PC-9 (cell line): ENCODE measurements around the gene CCDC8. TPM values are rescaled to one million over a fixed set of nuclear protein-coding genes. Genes with fewer than 3 reads are reported as not detected.

Experiments used
- BruUV-seq: library from RNA; stranded (reverse); fragments of 400-500 nt; replicated peaks from 2 replicates; lab custom pipeline; 2021; lab: Mats Ljungman, UMichigan
- CTCF ChIA-PET: fragments of 300-600 bp; sonication (Branson Sonifier 250); formaldehyde crosslinking; loops from one replicate; lab custom pipeline; 2022; ENCODE audit warnings: antibody characterized with exemption; lab: Charles Lee
- POLR2A ChIA-PET: fragments of 300-600 bp; sonication (Branson Sonifier 250); formaldehyde crosslinking; loops from one replicate; lab custom pipeline; 2022; ENCODE audit warnings: antibody characterized with exemption; ENCODE audit not compliant: unreplicated experiment; lab: Charles Lee
- DNase-seq, 2 experiments: peaks; one replicate each; pipeline versions ENCODE4 v3.0.0 to v3.0.0-alpha.2; 2015 to 2022; ENCODE audit warnings: mixed read lengths in 1 of 2
- H2AFZ ChIP-seq: fragments of 200-600 bp; sonication (generic); 2 replicates; pipeline ENCODE4 v1.8.1; 2017; ENCODE audit warnings: antibody characterized with exemption
- H3F3A ChIP-seq: fragments of 200-600 bp; sonication (generic); 2 replicates; pipeline ENCODE4 v1.8.1; 2017; ENCODE audit warnings: antibody characterized with exemption, mild to moderate bottlenecking, low read depth; ENCODE audit not compliant: insufficient read depth
- H3K27ac ChIP-seq: fragments of 200-600 bp; sonication (generic); 2 replicates; pipeline ENCODE4 v1.6.1; 2016; ENCODE audit warnings: mixed run types
- H3K27me3 ChIP-seq: fragments of 200-600 bp; sonication (generic); 2 replicates; pipeline ENCODE4 v1.6.1; 2016; ENCODE audit warnings: low read depth, mixed run types; ENCODE audit not compliant: insufficient read depth
- H3K36me3 ChIP-seq: fragments of 200-600 bp; sonication (generic); 2 replicates; pipeline ENCODE4 v1.6.1; 2016; ENCODE audit warnings: low read depth, mixed run types
- H3K4me1 ChIP-seq: fragments of 200-600 bp; sonication (generic); replicated peaks from 2 replicates; pipeline ENCODE4 v1.6.1; 2016; ENCODE audit warnings: mixed run types; ENCODE audit not compliant: insufficient read depth
- H3K4me2 ChIP-seq: fragments of 200-600 bp; sonication (generic); 2 replicates; pipeline ENCODE4 v1.6.1; 2017; ENCODE audit warnings: mixed run types
- H3K4me3 ChIP-seq: fragments of 200-600 bp; sonication (generic); 2 replicates; pipeline ENCODE4 v1.6.1; 2016; ENCODE audit warnings: mixed run types
- H3K79me2 ChIP-seq: fragments of 200-600 bp; sonication (generic); 2 replicates; pipeline ENCODE4 v1.6.1; 2017; ENCODE audit warnings: low read depth, mixed run types
- H3K9me2 ChIP-seq: fragments of 200-600 bp; sonication (generic); 2 replicates; pipeline ENCODE4 v1.8.1; 2017; ENCODE audit warnings: mild to moderate bottlenecking; ENCODE audit not compliant: insufficient read depth
- H3K9me3 ChIP-seq: fragments of 200-600 bp; sonication (generic); 2 replicates; pipeline ENCODE4 v1.8.1; 2016; ENCODE audit warnings: low read depth; ENCODE audit not compliant: insufficient read depth
- H4K20me1 ChIP-seq: fragments of 200-600 bp; sonication (generic); 2 replicates; pipeline ENCODE4 v1.8.1; 2017; ENCODE audit not compliant: insufficient read depth
- CTCF ChIP-seq: fragments of 200-600 bp; sonication (generic); conservative IDR thresholded peaks from 2 replicates; pipeline ENCODE4 v1.6.1; 2017; ENCODE audit warnings: mixed run types, antibody characterized with exemption, mild to moderate bottlenecking, moderate library complexity
- EZH2 ChIP-seq: fragments of 200-600 bp; sonication (generic); IDR thresholded peaks from 2 replicates; pipeline ENCODE4 v1.8.0; 2017; ENCODE audit warnings: antibody characterized with exemption, low read depth
- intact Hi-C: fragments of 100-400 bp; cut with micrococcal nuclease; formaldehyde crosslinking; loops from one replicate; pipeline ENCODE4 v1.10.0; 2022; ENCODE audit not compliant: unreplicated experiment
- total RNA-seq: library from RNA; stranded (reverse); gene quantifications from 2 replicates; pipeline ENCODE4 v1.2.3, GENCODE V29; 2021

The CCDC8 gene
- total RNA-seq, 1 experiment from 2014 or later, result 4.2 TPM

GRCh38 chr19:46365561-46365960, 47.8 kb downstream of the CCDC8 start:
- intact Hi-C loops, result no loop called here

DNA sequence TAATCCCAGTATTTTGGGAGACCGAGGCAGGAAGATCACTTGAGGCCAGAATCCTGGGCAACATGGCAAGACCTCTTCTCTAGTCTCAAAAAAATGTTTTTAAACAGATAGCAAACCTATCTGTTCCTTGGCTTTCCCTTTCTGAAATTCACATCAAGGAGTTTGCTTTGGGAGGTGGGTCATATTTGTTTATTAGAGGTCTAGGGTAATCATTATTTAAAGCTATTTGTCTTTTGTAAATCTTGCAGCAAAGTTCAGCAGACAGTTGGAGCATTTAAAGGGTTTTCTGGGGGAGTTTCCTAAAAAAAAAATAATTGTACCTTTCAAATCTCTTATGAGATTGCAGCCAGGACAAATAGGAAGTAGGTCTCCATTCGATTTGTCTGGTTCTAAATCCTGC, 49.0 kb downstream of the CCDC8 start:
- Histone ChIP-seq H3K9me3 (no peaks in the 10 kb centered on the region), H3K36me3 (0 out of 2 replicates have a peak, but pooled peaks cover 10% of the 10 kb centered on the region), H3K79me2 (peaks cover 28% of the 10 kb centered on the region), H2AFZ (no peak overlapping the region), H3F3A (peaks cover 21% of the 10 kb centered on the region), H3K9me2 (no peaks in the 10 kb centered on the region), H3K4me2 (no peak overlapping the region), H3K27me3 (no peaks in the 10 kb centered on the region), H4K20me1 (peaks cover 14% of the 10 kb centered on the region), H3K4me3 (no peak overlapping the region), H3K27ac (no peak overlapping the region), H3K4me1 (peaks cover 4% of the 10 kb centered on the region; the same call in 1 of the 2 replicates)
- intact Hi-C loops, result no loop called here
- TF ChIP-seq CTCF, result no peak
- no peak for TF ChIP-seq EZH2
- CTCF ChIA-PET, result interaction anchor here (0.6 to 0.7 kb wide), 2 partner anchors 14 to 179 kb away, joined by 3 to 4 read pairs; no protein-coding TSS in a partner anchor
- POLR2A ChIA-PET, result interaction anchor here (0.6 kb wide), 1 partner anchor 814 kb away, joined by 4 read pairs; no protein-coding TSS in a partner anchor
- no TSS peak for BruUV-seq
- DNase-seq, result no peak

More at GRCh38 chr19:46365561-46365960, 47.8 kb downstream of the CCDC8 start:
- Histone ChIP-seq H3K79me2 (peaks cover 36% of the 10 kb centered on the region), H3K27me3 (no peaks in the 10 kb centered on the region), H4K20me1 (peaks cover 9% of the 10 kb centered on the region), H3K36me3 (0 out of 2 replicates have a peak, but pooled peaks cover 10% of the 10 kb centered on the region), H3K27ac (no peak overlapping the region), H3K4me1 (peaks cover 16% of the 10 kb centered on the region), H3F3A (peaks cover 16% of the 10 kb centered on the region), H3K9me3 (no peaks in the 10 kb centered on the region), H2AFZ (no peak overlapping the region), H3K4me2 (no peak overlapping the region), H3K9me2 (no peaks in the 10 kb centered on the region), H3K4me3 (no peak overlapping the region)
- TF ChIP-seq EZH2 (no peak), CTCF (no peak)
- CTCF ChIA-PET, result no interaction called here
- no peak for DNase-seq
- BruUV-seq, result no TSS peak
- POLR2A ChIA-PET, result no interaction called here

DNA sequence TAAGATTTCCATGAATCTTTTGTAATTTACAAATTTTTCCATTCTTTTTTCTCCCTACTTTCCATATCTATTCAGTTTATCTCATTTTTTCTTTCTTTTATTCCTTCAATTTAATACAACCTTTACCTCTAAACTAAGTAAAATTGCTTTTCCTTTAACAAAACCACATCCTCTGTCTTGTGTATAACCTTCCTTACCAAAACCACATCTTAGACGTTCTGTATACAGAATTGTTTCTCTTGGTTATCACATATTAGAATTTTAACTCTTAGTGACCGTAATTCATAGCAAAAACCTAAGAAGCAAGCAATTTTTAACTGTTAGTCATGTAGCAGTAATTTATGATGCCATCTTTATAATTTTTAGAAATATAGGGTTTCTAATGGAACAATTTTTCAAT, 51.4 kb downstream of the CCDC8 start:
- Histone ChIP-seq H3K4me3 (no peak overlapping the region), H3F3A (peaks cover 24% of the 10 kb centered on the region; the same call in 1 of the 2 replicates), H3K27ac (no peak overlapping the region), H3K36me3 (0 out of 2 replicates have a peak, but pooled peaks cover 19% of the 10 kb centered on the region), H2AFZ (no peak overlapping the region), H3K27me3 (no peaks in the 10 kb centered on the region), H3K79me2 (peaks cover 21% of the 10 kb centered on the region), H3K4me2 (no peak overlapping the region), H3K9me2 (no peaks in the 10 kb centered on the region), H4K20me1 (peaks cover 20% of the 10 kb centered on the region), H3K9me3 (no peaks in the 10 kb centered on the region), H3K4me1 (no peaks in the 10 kb centered on the region)
- intact Hi-C loops, result no loop called here
- TF ChIP-seq EZH2 (no peak), CTCF (no peak)
- no TSS peak for BruUV-seq
- POLR2A ChIA-PET, result interaction anchor here (0.6 kb wide), 1 partner anchor 50 kb away, joined by 35 read pairs; no protein-coding TSS in a partner anchor
- CTCF ChIA-PET, result no interaction called here
- DNase-seq, result no peak

Other genes starting within 250 kb of the CCDC8 start
- 2.6 and 3.7 TPM in 2 replicates for gene IGFL1, start 183.8 kb downstream of the CCDC8 start, total RNA-seq
- 0.25 TPM in 1 of 2 replicates, not detected in the other for gene HIF3A, start 116.5 kb downstream of the CCDC8 start, total RNA-seq
- gene PPP5C, start 66.5 kb downstream of the CCDC8 start, total RNA-seq, result 74.7 and 85.4 TPM in 2 replicates
- not detected in 2 replicates for gene PNMA8C, start 15.4 kb upstream of the CCDC8 start, total RNA-seq
- gene PNMA8A, start 58.0 kb upstream of the CCDC8 start, total RNA-seq, result not detected in 2 replicates
- not detected in 2 replicates for gene PNMA8B, start 82.3 kb upstream of the CCDC8 start, total RNA-seq
- gene CALM3, start 187.8 kb upstream of the CCDC8 start, total RNA-seq, result 211 and 239 TPM in 2 replicates
- 0.28 TPM in 1 of 2 replicates, not detected in the other for gene PTGIR, start 211.5 kb upstream of the CCDC8 start, total RNA-seq
- not detected in 2 replicates for gene GNG8, start 222.6 kb upstream of the CCDC8 start, total RNA-seq
- 0.13 TPM in 1 of 2 replicates, not detected in the other for gene DACT3, start 247.6 kb upstream of the CCDC8 start, total RNA-seq